NCI-H1105 treated with DMSO at 0.1 percent for 48 hours (cell line): Measurements from ENCODE around the gene TSHZ3.
A peak's percentile ranks its signal among the peaks of the same experiment; 100 is the strongest.

Experiments used
- DNase-seq: peaks from one replicate; lab custom pipeline; 2025; lab: John Stamatoyannopoulos, UW

The TSHZ3 gene

DNA sequence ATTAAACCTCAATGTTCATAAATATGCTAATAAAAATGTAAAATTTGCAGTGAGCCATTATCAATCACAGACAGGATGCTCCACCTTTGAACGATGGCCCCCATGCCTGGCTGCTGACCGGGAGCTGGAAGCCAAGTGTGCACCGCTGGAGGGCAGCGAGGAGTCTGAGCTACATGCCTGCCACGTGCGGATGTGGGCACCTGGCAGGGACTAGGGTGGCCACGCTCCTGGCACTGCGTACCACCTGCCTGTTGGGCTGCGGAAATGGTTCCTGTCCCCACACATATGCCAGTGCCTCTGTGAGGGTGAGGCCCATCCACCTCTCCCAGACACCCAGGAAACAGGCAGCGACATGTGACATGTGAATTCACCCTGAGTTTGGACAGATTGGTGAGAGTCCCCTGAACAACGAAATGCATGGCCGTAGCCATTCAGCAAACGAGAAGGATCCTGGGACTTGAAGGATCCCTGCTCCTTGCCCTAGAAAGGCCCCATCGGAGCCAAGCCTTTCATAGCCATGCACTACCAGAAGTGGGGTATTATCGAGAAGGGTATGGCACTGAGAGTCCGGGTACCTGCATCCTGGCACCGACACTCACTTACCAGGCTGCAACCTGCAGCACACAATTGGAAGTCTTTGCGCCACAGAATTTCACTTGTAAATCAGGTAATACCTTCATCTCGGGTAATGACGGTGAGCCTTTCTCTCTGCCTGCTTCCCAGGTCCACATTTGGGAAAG, 35.8 kb downstream of the TSHZ3 start:
- no peak for DNase-seq

DNA sequence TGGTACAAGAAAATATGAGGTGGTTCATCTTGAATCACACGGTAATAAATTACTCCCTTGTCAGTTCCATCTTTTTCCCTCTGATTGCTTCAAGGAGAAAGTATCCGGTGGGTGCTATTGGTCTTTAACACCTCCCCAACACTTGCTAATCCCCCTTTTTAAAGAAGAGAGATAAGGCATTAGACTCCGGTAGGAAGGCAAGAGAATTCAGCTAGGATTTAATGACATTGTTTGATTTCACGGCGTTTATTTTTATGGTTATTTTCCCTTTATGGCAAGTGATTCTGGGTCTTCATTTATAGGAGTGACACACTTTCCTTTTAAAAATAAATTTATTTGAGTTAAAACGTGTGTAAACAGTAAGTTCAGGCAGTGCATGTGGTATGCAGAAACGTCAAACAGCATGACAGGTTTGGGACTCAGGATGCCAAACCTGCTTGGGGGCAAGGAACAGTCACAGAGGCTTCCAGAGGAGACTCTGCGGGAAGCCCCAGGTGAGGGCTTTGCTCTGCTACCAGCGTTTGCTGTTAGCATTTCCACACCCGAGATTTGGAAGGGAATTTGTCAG, 36.5 kb downstream of the TSHZ3 start:
- DNase-seq, result no peak

DNA sequence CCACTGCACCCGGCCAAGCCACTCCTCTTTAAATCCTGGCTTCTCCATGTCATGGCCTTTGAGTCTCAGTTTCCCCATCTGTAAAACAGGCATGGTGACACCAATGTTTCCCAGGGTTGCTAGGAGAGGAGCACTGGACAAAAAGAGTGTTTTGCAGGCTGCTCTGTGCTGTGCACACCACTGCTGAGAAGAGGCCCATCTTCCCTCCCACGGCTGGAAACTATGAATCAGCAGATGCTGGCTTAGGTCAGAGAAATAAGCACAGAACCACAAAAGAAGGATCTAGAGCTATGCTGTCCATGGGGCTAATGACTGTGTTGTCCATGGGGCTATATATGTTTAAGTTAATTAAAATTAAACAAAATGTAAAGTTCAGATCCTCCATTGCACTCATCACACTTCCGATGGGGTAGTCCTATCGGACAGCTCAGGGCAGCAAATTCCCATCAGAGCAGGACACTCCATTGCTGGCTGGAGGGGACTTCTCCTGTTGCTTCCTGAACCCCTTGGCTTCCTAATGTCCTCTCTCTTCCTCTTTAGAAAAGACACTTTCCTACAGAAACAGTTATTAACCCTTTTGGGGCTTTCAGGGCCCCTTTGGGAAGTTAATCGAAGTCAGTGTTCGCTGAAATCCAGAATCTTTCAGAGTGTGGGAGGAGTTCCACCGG, 37.1 kb downstream of the TSHZ3 start:
- no peak for DNase-seq

DNA sequence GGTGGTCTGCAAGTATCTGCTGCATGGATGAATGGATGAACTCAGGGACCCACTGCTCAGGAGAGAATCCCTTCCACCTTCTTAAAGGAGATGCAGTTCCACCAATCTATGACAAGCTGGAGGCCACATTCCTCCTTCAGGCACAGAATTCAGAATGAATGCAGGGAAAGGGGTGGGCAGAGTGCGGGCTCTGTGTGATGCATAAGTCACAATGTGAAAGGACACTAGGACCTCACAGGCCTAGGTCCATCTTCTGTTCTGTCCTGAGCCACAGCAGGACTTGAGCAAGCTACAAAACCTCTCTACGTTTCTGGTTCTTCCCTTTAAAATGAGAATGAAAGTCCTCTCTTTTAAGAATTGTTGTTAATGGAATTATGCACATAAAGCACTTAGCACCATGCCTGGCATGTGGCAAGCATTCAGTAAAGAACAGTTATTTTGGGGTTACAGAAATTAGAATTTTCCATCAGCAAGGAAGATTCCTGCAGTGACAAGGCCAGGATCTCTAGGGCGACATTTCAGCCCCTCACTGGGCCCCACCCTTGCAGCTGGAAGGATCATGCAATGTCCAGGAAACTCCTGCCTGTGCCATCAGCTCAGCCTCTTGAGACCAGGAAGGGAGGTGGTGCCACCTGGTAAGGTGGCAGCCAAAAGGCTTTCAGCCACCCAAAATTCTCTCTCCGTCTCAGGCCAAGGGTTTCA, 38.7 kb downstream of the TSHZ3 start:
- no peak for DNase-seq

DNA sequence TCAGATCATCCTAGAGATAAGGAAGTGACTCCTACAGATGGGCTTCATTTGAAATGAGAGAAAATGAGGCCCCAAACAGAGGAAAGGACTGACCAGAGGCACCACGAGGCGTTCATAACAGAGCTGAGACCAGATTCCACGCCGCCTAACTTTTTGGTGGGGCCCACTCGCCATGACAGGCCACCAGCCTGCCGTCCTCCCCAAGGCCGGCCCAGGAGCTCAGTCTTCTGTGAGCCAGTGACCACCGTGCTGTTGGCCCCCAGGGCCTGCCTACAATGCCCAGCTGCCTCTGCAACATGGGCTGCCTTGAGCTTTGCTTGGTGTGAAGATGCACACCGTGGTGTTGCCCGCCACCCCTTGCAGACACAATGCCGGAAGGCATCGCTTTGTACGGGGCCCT, 40.5 kb downstream of the TSHZ3 start:
- no peak for DNase-seq

DNA sequence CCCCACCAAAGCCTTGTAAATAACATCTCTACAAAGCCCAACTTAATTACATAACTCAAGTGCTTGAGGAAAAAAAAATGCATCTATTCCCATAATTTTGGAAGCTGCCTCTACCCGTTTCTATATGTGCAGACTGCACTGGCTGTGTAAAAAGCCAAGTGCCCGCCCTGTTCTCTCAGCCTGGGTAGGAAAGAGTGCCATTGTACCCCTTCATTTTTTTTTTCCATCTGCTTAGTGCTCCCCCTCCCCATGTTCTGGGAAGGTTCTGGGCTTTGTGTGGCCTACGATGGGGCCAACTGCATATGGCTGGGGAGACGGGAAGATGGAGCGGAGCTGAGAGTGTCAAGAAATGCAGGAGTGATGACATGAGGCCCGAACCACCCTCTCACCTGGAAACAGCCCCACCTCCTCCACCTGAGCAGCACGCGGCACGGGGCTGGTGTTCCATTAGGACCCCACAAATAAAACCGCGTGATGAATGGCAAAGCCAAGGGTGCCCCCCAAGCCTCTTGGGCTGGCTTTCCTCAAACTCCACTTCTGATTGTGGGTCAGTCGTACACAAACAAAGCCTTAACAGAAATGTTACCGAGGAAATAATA, 42.1 kb downstream of the TSHZ3 start:
- no peak for DNase-seq

DNA sequence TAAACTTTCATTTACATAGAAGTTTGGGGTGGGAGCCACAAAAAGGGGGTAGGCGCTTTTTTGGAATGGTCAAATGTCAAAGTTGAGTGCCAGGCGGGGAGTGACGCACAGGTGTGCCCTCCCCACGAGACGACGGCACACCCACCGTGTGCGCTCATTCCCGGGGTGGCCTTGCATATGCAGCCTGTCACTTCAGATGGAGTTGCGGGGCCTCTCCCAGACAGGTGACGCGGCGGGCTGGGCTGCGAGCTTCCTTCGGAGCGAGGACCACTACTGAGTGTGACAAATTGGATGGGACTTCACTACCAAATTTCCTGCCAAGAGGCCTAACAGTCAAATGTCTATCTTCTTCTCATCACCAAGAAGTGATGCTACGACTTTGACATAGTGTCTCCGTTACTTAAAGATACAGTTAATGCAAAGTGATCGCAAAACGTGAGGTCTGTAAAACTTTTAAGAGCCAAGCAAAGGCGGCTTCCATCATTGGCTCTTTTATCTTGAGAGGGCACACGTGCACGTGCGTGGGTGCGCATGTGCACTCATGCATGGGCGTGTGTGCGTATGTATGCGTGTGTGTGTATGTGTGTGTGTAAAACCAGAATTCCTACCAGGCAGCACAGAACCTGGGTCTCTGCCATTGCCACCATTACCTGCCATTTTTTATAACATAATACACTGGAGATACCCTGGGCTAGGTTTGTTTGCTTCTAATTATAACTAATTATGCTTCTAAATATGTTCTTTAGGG, 43.1 kb downstream of the TSHZ3 start:
- DNase-seq, result no peak

DNA sequence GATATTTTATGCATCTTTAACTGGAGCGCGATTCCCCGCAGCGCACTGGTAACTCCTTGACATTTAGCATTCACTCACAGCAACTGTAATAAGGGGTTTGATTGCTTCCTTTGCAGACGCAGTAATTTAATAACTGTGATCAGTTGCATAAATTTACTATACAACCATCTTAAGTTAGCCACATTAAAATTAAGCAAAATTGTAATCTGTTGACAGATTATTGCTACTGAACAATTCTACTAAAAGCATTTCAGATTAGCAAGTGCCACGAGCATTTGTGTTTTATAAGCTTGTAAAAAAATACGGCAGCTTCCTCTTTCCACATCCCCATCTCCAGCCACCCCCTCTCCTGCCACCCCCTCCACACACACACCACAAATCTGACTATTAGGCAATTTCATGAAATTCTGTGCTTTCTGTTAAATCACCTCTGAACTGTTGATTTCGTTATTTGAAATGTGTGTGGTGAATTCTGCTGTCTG, 44.4 kb downstream of the TSHZ3 start:
- DNase-seq, result no peak

DNA sequence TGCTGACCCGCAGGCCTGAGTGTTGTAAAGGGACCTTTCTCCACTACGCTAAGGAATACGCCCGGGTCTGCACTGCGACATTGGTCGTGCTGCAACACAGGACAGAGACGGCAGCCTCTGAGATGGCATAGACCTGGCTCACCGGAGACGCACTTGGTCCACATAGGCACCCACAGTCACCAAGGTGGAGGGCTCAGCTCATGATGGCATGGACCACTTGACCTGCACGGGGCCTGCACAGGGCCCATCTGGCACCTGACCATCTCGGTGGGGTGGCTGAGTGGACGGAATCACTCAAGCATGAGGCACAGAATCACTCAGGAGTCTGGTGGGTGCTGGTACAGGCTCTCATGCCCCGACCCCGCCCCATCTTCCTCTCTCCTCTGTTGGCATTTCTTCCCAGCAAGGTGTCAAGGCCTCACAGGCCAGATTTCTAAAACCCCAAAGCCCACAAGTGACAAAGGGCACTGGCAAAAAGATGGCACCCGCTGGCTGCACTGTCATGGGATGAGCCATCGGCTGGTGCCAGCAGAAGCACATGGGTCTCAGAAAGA, 45.9 kb downstream of the TSHZ3 start:
- no peak for DNase-seq

DNA sequence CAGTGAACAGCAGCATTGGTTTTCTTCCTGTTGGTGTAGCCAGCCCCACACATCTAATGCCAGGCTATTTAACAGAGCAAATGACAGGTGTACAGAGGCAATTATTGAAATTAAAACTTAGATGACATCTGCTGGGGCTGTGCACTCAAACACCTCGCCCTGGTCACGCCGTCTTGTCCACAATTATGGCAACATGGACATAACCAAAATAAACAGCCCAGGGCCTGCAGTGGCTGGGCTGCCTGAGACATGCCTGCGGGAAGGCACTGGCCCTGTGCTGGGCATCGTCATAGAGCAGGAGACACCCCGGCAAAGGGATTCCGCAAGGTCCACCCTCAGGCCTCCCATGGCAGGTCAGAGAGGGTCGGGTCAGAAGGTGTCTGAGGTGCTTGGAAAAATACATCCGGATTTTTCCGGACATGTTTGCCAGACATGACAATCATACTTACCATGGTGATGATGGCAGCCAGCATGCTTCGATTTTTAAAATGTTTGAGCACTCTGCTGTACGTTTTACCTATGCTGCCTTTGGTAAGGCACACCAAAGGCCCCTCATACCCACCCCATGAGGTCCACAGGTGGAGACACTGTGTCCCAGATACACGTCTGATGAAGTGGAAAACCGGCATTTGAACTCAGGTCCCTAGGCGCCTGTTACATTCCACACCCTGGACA, 47.8 kb downstream of the TSHZ3 start:
- DNase-seq, result peak; percentile 44

DNA sequence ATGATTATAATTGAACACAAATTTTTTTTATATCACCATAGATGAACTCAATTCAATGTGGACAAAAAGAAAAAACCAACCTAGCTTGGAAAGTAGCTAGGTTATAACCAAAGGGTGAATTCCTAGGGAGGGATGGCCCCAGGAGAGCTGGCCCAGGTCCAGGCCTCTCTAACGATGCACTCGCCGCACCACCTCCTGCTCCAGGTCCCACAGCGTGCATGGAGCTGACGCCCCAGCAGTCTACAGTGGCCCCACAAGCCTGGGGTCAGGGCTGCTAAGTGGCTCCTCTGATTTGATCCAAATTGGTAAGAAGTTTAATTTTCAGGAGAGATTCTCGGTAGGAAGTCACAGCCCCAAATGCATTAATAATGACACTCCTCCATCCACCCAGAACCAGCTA, 48.8 kb downstream of the TSHZ3 start:
- DNase-seq, result no peak

DNA sequence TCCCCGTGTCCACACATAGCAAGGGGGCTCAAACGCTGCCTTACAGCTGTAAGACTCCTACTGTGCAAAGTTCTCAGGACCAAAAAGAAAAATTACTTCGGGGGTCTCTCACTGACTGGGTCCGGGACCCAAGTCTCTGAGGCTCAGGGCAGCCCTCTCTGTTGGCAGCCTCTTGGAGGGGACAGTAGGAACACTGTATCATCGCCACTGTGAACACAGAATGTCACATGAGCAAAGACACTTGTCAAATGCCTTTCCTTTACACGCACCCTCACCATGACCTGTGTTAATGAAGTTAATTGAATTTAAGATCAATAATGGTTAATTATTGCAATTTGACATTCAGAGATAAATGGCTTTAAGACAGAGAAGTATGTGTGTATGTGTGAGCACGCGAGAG, 49.6 kb downstream of the TSHZ3 start:
- no peak for DNase-seq

DNA sequence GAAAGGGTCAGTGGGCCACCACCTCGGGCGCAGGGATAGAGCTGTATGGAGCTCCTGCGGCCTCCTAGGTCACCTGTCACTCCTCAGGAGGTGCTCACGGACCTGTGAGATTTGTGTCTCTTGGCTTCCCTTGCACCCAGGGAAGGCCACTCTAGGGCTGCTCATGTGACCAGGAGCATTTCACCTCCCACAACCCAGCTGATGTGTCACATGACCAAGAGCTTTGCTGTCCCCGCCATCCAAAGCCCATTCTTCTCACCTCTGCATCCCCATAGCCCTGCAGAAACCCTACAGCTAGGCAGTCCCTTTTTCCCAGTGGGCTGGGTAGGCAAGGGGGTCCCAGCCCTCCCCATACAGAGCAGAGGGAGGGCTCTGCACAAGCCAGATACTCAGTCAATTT, 51.2 kb downstream of the TSHZ3 start:
- DNase-seq, result no peak

DNA sequence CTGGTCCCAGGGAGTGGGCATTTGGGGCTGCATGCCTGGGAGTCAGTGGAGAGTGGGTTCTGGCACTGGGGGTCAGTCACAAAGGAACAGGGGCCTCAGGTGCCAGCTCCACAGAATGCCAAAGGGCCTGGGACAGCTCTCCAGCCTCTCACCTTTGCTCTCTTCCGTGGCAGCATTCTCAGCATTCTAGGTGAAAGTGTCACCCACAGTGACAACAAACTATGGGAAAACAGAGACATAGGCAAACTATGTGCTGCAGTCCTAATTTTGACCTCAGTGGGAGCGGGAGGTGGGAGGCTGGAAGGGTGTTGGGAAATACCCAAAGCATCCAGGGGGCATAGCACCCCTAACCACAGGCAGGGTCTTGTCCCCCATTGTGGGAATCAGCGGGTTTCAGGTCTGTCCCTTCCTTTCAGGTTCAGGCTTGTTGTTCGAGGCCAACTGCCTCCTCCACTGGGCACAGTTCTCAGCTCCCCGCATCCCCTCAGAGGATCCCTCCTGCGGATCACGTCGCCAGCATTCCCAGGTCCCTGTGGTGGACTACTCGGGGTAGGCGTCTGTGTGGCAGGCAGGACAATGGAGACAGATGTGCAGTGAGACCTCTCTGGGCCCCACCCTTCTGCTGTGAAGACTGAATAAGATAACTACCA, 52.4 kb downstream of the TSHZ3 start:
- DNase-seq, result no peak

DNA sequence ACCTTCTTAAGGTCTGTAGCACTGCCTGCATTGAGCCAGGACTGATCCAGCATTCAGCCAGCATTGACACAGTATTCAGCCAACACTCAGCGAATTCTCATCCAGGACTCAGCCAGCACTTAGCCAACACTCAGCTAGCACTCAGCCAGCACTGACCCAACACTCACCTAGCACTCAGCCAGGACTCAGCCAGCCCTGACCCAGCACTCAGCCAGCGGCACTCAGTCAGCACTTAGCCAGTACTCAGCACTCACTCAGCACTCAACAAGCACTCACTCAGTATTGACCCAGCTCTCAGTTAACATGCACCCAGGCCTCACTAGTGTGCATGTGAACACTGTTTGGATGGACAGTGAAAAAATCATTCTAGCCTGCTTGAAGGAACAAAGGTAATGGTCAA, 55.0 kb downstream of the TSHZ3 start:
- DNase-seq, result no peak

DNA sequence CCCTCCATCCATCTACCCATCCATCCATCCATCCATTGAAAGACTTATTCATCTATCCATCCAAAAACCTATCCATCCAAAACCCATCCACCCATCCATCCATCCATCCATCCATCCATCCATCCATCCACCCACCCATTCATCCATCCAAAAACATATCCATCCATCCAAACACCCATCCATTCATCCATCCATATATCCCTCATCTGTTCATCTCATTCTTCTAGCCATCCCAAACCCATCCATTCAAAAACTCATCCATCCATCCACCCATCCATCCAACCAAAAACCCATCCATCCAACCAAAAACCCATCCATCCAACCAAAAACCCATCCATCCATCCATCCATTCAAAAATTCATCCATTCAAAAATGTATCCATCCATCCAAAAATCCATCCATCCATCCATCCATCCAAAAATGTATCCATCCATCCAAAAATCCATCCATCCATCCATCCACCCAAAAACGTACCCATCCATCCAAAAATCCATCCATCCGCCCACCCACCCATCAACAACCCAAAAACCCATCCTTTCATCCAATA, 56.5 kb downstream of the TSHZ3 start:
- DNase-seq, result no peak

DNA sequence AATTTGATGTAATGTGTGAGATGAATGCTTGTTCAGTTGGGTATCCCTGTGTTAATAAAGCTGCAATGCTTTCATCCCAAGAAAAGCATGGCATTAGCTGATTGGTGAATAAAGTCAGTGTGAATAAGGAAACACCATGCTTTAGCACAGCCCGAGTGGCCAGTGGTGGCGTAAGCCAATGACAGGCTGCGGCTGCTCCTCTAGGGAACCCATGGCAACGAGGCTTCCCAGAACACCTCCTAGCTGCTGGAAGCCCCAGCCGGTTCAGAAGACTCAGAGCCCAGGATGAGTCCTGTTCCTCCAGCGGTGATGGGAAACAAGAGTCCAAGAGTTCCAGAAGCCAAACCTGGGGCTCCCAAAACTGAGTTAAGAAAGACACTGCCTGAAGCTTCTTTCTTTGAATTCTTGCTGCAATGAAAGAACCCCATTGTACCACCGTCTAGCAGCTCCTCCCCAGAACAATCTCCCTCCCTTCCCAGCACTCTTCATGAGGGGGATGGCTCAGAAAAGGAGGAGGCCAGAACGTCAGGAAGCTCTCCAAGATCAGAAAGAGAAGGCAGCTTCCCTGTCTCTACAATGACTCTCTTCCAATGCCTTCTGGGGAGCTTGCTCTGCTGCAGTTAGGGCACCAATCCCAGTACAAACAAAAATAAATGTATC, 58.2 kb downstream of the TSHZ3 start:
- DNase-seq, result no peak

DNA sequence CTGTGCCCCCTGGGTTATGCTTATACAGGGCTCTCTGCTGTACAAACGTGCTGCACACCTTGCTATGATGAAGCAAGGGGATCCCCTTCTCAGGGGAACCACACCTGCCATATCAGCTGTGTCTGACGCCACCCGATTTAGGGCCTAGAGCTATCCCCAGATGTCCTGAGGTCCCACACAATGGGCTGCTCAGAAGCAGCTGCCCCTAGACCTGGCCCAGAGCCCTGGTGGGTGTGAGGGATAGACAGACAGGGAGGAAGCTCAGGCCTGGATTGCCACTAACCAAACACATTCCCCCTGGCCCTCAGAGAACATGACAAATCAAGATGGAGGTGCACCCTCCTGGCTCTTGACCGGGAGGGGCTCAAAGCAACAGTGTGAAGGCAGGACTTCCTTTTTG, 59.3 kb downstream of the TSHZ3 start:
- no peak for DNase-seq

DNA sequence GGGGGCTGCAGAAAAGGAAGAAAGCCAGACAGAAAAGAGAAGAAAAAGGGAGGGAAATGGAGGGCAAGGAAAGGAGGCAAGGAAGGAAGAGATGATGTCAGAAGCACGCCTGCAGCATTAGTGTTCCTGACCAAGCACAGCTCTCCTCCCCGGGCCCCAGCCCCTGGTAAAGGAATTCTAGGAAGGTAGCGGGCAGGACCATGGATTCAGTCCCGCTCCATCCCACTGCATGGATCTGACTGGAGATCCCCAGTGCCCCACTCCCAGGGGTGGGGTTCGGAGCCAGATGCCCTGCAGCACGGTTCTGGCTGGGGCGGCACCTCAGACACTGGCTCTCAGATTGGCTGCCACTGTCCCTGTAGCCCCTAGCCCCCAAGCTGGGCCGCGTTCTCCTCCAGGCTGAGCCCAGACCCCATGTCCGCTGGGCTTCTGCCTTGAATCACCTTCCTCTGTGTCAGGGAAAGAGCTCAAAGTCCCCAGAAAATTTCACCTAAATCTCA, 59.8 kb downstream of the TSHZ3 start:
- no peak for DNase-seq
